ENCODE data around the gene MKLN1. TPM values are rescaled to one million over a fixed set of nuclear protein-coding genes. Genes with fewer than 3 reads are reported as not detected.

The MKLN1 gene
- total RNA-seq, 1 experiment from 2014 or later: 48.5 TPM

DNA sequence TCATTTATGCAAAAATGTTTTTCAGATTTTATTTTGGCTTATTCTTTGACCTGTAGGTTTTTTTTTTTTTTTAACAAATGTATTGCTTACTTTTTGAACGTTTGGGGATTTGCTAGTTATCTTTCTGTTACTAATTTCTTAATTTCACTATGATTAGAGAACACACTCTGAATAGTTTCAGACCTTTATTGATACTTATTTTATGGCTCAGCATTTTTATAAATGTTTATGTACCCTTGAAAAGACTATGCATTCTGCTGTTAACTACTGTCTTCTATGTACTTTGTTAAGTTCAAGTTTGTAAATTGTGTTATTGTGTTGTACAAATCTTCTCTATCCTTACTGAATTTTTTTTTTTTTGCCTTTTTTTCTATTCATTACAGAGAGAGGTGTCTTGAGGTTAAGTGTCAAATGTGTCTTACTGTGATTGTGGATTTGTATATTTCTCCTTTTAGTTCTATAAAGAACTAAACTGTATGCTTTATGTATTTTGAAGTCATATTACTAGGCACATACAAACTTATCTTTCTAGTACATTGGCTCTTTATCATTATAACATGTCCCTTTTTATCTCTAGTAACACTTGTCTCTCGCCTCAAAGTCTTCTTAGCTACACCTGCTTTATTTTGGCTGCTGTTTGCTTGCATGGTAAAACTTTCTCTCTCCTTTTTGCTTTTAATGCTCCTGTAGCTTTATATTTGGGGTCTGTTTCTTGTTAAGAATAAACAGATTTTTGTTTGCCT is 8.1 kb downstream of the MKLN1 start:
- ATAC-seq (no peak), DNase-seq (ENCODE audit: low read depth, low spot score) (no peak)
- no peaks in the 10 kb centered on the region for H3K9me2 ChIP-seq (ENCODE audit: insufficient read depth)
- H3K9me3 ChIP-seq (ENCODE audit: control insufficient read depth in 1 of 2, insufficient read depth in 1 of 2, low read depth in 1 of 2, low read length in 2 of 2): peaks cover 5 to 9% of the 10 kb centered on the region in 2 experiments
- no TSS peak for BruUV-seq (replicated peaks)
- H3K27ac ChIP-seq (ENCODE audit: low read depth, low read length): no peak overlapping the region
- peaks cover 0 to 8% of the 10 kb centered on the region in 2 experiments; a peak in 1 of 4 replicates for H3K36me3 ChIP-seq (ENCODE audit: control insufficient read depth in 1 of 2, insufficient read depth in 2 of 2, low read length in 2 of 2)
- intact Hi-C loops (cut with micrococcal nuclease): no loop called here
- peaks cover 4% of the 10 kb centered on the region; the same call in 1 of the 2 replicates for H4K20me1 ChIP-seq (ENCODE audit: insufficient read depth)
- H3K9ac ChIP-seq (ENCODE audit: low read length): no peak overlapping the region
- H3K4me2 ChIP-seq (ENCODE audit: low read length): no peak overlapping the region
- TF ChIP-seq, protein P1, sequence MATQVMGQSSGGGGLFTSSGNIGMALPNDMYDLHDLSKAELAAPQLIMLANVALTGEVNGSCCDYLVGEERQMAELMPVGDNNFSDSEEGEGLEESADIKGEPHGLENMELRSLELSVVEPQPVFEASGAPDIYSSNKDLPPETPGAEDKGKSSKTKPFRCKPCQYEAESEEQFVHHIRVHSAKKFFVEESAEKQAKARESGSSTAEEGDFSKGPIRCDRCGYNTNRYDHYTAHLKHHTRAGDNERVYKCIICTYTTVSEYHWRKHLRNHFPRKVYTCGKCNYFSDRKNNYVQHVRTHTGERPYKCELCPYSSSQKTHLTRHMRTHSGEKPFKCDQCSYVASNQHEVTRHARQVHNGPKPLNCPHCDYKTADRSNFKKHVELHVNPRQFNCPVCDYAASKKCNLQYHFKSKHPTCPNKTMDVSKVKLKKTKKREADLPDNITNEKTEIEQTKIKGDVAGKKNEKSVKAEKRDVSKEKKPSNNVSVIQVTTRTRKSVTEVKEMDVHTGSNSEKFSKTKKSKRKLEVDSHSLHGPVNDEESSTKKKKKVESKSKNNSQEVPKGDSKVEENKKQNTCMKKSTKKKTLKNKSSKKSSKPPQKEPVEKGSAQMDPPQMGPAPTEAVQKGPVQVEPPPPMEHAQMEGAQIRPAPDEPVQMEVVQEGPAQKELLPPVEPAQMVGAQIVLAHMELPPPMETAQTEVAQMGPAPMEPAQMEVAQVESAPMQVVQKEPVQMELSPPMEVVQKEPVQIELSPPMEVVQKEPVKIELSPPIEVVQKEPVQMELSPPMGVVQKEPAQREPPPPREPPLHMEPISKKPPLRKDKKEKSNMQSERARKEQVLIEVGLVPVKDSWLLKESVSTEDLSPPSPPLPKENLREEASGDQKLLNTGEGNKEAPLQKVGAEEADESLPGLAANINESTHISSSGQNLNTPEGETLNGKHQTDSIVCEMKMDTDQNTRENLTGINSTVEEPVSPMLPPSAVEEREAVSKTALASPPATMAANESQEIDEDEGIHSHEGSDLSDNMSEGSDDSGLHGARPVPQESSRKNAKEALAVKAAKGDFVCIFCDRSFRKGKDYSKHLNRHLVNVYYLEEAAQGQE (IDR thresholded peaks at IDR 0.05; ENCODE audit: low read depth): no peak
- TF ChIP-seq JUND (IDR thresholded peaks at IDR 0.05): no peak
- no peak for TF ChIP-seq ELF1 (IDR thresholded peaks at IDR 0.05; ENCODE audit: borderline replicate concordance, low read depth)
- TF ChIP-seq SRF (IDR thresholded peaks at IDR 0.05; ENCODE audit: low read depth): no peak
- no peak for TF ChIP-seq ZFX (IDR thresholded peaks at IDR 0.05)
- TF ChIP-seq TCF7L2 (IDR thresholded peaks at IDR 0.05; ENCODE audit: borderline replicate concordance, extremely low read depth, insufficient read depth, insufficient read length): no peak
- TF ChIP-seq, protein P2, sequence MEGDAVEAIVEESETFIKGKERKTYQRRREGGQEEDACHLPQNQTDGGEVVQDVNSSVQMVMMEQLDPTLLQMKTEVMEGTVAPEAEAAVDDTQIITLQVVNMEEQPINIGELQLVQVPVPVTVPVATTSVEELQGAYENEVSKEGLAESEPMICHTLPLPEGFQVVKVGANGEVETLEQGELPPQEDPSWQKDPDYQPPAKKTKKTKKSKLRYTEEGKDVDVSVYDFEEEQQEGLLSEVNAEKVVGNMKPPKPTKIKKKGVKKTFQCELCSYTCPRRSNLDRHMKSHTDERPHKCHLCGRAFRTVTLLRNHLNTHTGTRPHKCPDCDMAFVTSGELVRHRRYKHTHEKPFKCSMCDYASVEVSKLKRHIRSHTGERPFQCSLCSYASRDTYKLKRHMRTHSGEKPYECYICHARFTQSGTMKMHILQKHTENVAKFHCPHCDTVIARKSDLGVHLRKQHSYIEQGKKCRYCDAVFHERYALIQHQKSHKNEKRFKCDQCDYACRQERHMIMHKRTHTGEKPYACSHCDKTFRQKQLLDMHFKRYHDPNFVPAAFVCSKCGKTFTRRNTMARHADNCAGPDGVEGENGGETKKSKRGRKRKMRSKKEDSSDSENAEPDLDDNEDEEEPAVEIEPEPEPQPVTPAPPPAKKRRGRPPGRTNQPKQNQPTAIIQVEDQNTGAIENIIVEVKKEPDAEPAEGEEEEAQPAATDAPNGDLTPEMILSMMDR (IDR thresholded peaks at IDR 0.05 in 2 of 3, conservative IDR thresholded peaks at IDR 0.05 in 1 of 3; ENCODE audit: borderline replicate concordance in 1 of 3, insufficient read depth in 1 of 3, low read depth in 2 of 3, low read length in 2 of 3): no peak
- H3K4me3 ChIP-seq (replicated peaks in 1 of 2; ENCODE audit: low read depth in 1 of 2, low read length in 2 of 2): no peak overlapping the region
- ChIA-PET CTCF (no interaction called here), POLR2A (no interaction called here), RAD21 (ENCODE audit: low non-redundant PET in 1 of 2, low total read pairs in 2 of 2, uncharacterized antibody in 2 of 2, unreplicated experiment in 2 of 2) (no interaction called here)
- no peak overlapping the region for H2AFZ ChIP-seq (ENCODE audit: low read depth, low read length, poor library complexity, severe bottlenecking)
- no peaks in the 10 kb centered on the region for H3K27me3 ChIP-seq (ENCODE audit: insufficient read depth, low read length)
- H3K79me2 ChIP-seq (ENCODE audit: insufficient read depth, low read length): peaks cover 100% of the 10 kb centered on the region
- H3K4me1 ChIP-seq (ENCODE audit: control insufficient read depth in 1 of 2, insufficient read depth in 2 of 2, low read length in 2 of 2): no peaks in the 10 kb centered on the region; a peak in 1 of 4 replicates

Measured in HCT116 (cell line).